GM12872 (cell line): ENCODE results near the gene TEFM.

Experiments
- CTCF ChIP-seq: IDR thresholded peaks from 3 replicates; pipeline ENCODE4 v1.5.1; 2011; ENCODE audit warnings: low read depth, mild to moderate bottlenecking, low read length, moderate library complexity; ENCODE audit not compliant: insufficient read depth

The TEFM gene

GRCh38 chr17:30926516-30926915, 20.5 kb upstream of the TEFM start:
- TF ChIP-seq CTCF = no peak

- TF ChIP-seq CTCF = no peak
Observed at GRCh38 chr17:30924341-30924740, 18.3 kb upstream of the TEFM start.

GRCh38 chr17:30922235-30923030, 16.4 kb upstream of the TEFM start:
- TF ChIP-seq CTCF = no peak

- no peak for TF ChIP-seq CTCF
Observed at GRCh38 chr17:30921544-30922196, 15.6 kb upstream of the TEFM start, which contains the start of gene ADAP2. ADAP2 (plus strand) TSS chr17:30921945; CDS start chr17:30922015, 70 bp downstream.

GRCh38 chr17:30920683-30921543, 14.9 kb upstream of the TEFM start:
- TF ChIP-seq CTCF = no peak

GRCh38 chr17:30920282-30920681, 14.2 kb upstream of the TEFM start:
- no peak for TF ChIP-seq CTCF

GRCh38 chr17:30917050-30917449, 11.0 kb upstream of the TEFM start:
- no peak for TF ChIP-seq CTCF
